Transverse colon (tissue), 4 donors: Measurements from ENCODE around the gene UBE2J1.

Experiments used
- POLR2A ChIP-seq: fragments of 450-650 bp; IDR thresholded peaks from one replicate; pipeline ENCODE4 v1.6.1; 2016; ENCODE audit warnings: antibody characterized with exemption, mild to moderate bottlenecking, moderate library complexity
- POLR2AphosphoS5 ChIP-seq, 3 donors: sonication (generic); formaldehyde crosslinking; IDR thresholded peaks; one replicate each; pipeline ENCODE4 v1.6.1; 2016; ENCODE audit warnings: antibody characterized with exemption in 3 of 3
- TF ChIP-seq, protein P1 (sequence below), 5 experiments: fragments of 200-600 bp in 3 of 5; fragments of 450-650 bp in 2 of 5; sonication (generic) in 3 of 5; IDR thresholded peaks; 1 replicate in 2 of 5; 2 replicates in 3 of 5; pipeline ENCODE4 v1.5.1; 2016 to 2017; ENCODE audit warnings: antibody characterized with exemption in 5 of 5, inconsistent platforms in 3 of 5, mild to moderate bottlenecking in 2 of 5, moderate library complexity in 1 of 5

- TF ChIP-seq, protein P1, sequence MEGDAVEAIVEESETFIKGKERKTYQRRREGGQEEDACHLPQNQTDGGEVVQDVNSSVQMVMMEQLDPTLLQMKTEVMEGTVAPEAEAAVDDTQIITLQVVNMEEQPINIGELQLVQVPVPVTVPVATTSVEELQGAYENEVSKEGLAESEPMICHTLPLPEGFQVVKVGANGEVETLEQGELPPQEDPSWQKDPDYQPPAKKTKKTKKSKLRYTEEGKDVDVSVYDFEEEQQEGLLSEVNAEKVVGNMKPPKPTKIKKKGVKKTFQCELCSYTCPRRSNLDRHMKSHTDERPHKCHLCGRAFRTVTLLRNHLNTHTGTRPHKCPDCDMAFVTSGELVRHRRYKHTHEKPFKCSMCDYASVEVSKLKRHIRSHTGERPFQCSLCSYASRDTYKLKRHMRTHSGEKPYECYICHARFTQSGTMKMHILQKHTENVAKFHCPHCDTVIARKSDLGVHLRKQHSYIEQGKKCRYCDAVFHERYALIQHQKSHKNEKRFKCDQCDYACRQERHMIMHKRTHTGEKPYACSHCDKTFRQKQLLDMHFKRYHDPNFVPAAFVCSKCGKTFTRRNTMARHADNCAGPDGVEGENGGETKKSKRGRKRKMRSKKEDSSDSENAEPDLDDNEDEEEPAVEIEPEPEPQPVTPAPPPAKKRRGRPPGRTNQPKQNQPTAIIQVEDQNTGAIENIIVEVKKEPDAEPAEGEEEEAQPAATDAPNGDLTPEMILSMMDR (IDR thresholded peaks at IDR 0.05) = no peak
- TF ChIP-seq POLR2AphosphoS5 (IDR thresholded peaks at IDR 0.05) (no peak), POLR2A (no peak)
Measured at GRCh38 chr6:89295981-89296380, 56.5 kb downstream of the UBE2J1 start.
